GM21528 (cell line): Measurements from ENCODE around the gene LARGE1.

Experiments used
- ATAC-seq: cut with Tn5 transposase; IDR thresholded peaks from one replicate; pipeline ENCODE4 v1.9.1; 2021; ENCODE audit warnings: mild to moderate bottlenecking, moderate library complexity; ENCODE audit not compliant: unreplicated experiment, low FRiP score

Gene LARGE1

DNA sequence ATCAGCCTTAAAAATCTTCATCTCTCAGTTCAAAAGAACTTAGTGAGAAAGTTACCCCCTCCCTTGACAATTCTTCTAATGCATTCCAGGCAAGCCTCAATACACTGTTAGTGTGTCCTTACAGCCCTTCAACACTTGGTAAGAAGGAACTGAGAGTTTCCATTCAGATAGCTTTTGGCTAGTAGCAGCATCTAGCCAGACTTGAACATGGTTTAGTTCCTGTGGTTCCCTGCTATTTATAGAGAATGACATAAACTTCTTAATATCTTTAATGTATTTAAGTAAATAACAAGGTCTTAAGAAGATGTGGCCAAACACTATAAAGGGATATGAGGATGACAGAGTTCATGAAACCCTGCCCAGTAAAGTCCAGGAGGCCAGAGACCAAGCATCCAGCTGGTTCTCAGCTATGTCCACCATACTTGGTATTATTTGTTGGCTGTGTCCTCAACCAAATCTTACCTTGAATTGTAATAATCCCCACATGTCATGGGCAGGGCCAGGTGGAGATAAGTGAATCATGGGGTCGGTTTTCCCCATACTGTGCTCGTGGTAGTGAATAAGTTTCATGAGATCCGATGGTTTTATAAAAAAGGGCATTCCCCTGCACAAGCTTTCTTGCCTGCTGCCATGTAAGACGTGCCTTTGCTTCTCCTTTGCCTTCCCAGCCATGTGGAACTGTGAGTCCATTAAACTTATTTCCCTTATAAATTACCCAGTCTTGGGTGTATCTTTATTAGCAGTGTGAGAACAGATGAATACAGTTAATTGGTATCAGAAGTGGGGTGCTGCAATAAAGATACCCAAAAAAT, 132.4 kb downstream of the LARGE1 start:
- ATAC-seq, result no peak

DNA sequence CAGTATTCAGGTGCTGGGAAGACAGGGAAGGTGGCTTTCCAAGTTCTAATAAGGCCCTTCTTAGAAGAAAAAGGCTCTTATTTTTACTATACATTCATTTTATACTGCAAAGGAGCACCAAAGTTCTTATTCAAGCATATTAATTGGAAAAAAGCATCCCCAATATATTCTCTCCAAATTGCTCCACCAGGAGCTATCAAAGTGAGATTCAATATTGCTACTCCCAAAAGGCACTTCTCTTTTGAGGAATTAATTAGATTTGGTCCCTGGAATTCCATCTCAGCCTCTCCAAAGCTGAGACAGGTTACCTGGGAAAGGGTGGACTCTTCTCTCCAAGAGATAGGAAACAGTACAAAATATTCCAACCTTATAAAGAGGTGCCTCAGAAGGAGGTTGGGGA, 134.1 kb downstream of the LARGE1 start:
- no peak for ATAC-seq

DNA sequence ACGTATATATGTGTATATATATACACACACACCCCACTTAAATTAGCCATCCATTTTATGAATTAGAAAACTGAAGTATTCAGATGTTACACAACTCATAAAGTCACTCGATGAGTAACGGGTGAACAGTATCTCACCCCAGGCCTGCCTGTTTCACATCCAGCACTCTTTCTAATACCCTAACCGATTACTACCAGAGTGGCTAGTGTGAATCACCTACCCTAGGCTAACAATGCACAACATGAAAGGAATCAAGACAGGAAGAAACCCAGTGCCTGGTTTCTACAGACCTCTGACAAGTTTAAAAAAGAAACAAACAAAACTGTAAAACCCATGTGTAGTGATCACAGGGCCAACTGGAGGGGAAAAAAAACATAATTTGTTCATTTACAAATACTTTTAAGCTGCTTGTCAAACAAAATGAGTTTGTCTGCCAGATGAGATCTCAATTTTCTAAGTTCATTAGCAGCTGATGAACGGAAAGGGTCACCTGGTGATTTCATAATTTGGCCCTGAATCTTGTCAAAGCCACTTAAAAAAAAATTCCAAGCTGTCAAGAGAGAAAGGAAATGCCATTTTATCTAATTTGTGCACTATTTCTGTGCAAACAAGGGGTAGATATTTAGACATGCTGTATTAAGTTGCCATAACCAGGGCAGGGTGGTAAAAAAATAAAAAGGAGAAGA, 134.8 kb downstream of the LARGE1 start:
- no peak for ATAC-seq

DNA sequence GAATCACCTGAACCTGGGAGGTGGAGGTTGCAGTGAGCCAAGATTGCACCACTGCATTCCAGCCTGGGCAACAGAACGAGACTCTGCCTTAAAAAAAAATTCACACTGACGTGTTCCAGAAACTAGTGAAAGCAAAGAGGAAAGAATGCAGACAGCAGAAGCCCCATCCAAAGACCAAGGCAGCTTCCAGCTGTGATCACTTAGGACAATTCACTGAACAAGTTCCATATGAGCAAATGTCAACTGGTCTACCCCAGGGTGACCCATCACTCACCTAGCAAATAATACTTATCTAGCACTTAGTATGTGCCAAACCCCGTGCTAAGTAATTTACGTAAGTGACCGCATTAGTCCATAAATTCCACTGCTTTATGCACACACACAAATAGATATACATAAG, 138.9 kb downstream of the LARGE1 start:
- no peak for ATAC-seq

DNA sequence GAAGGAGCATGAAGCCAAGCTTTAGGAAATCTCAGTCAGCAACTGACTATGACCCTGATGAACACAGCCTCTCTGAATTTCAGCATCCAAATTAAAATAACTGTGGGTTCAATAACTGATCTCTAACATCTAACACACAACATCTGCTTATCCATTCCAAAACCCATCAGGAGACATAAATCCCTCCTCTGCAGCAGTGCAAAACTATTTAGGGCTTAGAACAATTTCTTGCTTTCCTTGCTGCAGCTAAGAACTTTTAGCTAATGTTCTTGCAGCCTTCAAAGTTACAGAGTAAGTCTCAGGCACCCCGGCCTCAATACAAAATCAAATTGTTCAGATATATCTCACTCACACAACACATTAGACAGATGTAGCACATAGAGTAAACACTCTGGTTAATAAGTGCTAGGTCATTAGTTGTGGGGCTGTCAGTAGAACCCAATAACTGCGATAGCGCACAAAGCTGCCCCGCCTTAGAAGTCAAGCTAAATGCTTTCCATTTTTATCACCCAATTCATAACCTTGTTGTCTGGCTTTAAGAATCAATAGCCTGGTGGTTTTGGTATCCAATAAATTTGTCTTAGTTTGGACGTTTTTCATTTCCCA, 139.6 kb downstream of the LARGE1 start:
- no peak for ATAC-seq

DNA sequence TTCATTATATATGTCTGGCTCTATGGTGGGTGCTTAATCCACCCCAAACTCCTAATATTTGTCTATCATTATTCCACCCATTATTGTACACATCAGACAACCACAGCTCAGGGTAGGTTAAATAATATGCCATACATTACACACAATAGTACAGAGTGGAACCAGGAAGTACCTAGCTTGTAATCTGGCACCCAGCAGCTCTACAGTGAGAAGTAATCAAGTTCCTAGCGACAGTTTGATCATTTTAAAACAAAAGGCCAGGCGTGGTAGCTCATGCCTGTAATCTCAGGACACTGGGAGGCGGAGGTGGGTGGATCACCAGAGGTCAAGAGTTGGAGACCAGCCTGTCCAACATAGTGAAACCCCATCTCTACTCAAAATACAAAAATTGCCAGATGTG, 141.0 kb downstream of the LARGE1 start:
- no peak for ATAC-seq

DNA sequence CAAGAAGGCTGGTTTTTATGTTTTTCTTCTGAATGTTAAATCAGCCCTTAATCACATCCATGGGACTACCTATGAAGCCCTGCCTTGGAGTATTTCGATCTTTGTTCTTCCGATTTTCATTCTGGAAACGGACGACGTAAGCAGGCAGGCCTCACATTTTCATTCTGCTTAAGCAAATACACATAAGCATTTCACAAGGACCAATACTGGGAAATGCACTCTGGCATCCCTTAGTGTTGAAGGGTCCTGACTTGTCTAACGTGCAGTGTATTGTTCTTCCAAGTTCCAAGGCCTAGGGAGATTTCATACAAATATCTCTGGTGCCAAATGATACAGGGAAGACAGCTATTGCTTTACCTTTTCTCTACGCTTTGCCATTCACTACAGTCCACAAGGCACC, 143.8 kb downstream of the LARGE1 start:
- no peak for ATAC-seq

DNA sequence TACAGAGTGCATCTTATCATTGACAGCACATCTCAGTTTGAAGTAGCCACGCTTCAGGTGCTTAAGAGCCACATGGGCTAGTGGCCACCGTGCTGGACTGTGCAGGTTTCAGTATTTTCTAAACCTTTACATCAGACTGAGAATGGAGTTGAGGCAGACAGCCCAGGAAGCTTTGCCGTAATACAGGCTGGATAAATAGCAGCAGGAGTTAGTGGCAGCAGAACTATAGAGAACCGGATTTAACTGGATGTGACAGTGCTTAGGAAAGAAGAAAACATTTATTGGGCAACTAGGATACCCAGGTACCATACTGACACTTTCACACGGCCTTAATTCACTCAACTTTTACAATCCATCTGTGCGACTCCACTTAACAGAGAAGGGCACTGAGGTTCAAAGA, 145.5 kb downstream of the LARGE1 start:
- ATAC-seq, result no peak

DNA sequence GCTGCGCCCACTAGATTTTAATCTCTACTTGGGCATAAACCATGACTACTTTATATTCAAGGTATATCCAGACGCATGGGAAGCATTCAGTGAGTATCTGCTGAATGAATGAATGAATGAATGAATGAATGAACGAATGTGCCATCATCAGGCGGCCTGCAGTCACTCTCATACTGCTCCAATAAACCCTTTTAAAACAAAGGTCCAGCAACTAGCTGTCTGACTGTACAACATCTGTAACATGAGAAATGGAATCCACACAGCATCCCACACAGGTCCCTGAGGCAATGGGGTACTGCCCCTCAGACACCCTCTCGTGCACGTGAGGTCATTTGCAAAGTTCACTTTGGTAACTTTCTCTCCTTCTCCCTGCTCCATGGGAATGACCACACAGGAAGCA, 147.5 kb downstream of the LARGE1 start:
- no peak for ATAC-seq

DNA sequence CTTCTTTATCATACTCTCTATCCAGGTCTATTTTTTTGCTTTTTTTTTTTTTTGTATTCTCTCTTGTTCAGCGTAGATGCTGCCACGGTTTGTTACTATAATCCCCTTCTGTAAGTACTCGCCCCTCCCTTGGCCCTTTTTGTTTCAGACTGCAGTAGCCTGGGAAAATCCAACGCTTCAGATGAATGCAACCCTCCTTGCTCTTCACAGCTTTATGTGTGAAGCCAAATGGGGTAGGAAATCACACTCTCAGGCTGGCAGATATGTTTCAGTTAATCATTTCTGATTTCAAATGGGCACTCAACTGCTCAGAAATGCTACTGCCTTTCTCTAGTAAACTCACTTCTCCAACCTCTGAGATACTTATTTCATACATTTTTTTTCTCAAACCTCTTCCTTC, 149.1 kb downstream of the LARGE1 start:
- no peak for ATAC-seq

DNA sequence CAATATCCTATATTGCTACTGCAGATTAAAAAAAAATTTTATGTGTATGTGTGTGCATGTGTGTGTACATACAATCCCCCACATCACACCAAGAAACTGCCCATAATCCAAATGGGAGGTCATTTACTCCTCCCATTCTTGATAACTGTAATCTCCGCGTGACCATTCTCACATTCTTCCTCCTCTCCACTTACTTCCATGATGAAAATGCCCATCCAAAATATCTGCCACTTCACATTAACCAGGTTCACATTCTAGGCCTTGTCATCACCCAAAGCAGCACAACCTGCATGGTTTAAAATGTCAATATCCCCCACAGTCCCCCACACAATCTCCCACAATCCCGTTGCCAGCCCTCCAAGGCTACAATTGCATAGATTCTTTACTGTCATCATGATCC, 149.6 kb downstream of the LARGE1 start:
- no peak for ATAC-seq

DNA sequence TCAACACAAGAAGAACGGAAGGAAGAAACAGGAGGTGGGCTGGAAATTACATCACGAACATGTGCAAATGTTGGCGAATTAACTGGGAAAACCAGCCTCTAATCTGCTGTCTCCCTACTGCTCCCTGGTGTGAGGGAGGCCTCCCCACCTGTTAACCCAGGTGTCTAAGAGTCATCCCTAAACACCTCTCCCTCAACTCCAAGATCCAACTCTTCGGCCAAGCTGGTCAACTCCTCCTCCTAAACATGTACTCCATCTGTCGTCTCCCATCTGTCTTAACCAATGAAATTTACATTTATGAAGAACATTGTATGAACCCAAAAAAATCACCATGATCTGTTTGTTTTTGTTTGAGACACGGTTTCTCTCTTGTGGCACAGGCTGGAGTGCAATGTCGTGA, 154.2 kb downstream of the LARGE1 start:
- no peak for ATAC-seq

DNA sequence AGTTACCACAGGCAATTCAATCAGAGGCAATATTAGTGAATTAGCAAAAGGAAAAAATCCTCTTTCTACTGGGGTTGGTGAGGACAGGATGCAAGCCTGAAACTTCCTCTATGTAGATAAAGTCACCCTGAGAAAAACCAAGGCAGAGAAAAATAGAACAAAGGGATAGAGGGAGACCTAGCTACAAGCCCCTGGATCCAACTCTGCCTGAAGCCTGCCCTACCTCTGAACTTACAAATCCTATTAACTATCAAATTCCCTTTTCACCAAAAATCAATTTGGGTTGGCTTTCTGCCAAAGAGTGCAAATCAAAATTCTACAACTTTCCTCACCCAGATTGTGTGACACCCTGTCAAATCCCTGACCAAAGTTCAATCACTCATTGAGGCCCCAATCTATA, 161.3 kb downstream of the LARGE1 start:
- no peak for ATAC-seq

DNA sequence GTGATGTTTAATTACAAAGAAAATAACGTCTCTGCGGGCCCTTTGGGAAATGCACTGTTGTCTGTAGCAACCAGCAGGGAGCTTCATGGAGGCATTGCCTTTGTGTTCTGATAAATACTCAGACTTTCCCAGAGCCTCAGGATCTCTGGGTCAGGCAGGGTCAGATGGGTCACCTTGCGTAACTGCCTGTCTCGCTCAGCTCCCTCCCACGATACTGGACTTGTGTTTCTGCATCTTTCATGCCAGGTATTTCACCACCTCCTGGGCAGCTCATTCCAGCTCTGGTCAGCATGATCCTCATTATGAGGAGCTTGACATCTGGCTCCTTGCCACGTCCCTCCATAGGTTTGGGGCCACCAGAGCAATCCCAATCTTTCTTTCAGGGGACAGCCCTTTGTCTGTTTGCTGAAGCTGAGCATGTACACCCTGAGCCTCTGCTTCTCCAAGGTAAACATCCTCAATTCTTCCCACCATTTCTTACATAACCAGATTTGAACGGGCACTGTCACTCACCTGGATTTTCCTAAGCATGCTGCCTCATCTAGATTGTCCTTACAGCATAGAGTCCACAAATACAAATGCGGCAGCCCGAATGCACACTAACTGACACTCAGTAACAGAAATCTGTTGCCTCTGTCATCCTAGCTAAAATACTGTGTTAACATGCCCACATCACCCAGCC, 162.3 kb downstream of the LARGE1 start:
- ATAC-seq, result no peak

DNA sequence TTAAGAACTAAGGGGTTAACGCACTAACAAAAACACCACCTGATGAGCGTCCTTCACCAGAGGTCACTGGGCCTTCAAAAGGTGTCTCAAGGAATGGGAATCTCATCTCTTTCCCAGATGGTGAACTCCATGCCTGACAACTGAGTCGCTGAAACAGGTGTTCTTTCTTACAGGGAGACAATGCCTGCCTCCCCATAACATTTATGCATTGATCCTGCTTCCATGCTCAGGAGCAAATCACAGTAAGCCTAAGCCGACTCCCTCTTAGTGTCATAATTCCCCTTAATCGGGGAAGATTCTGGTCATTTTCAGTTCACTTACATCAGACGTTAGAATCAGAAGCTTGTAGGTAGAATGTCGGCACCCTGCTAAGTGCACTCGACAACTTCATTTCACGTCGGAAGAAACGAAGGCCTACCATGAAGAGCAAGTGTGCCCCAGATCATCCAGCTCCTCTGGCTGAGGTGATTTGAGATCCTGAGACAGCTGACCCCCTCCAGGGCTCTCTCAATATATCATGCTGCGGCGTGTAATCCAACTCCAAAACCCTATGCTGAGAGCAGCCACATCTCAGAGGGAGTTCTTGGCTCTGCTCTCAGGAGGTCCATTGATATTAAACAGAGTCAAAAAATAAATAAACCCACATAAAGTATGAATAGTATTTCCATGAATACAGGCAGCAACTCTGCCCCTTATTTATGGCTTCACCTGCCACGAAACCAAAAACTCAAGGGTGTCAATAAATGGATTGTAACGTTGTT, 163.1 kb downstream of the LARGE1 start:
- no peak for ATAC-seq

DNA sequence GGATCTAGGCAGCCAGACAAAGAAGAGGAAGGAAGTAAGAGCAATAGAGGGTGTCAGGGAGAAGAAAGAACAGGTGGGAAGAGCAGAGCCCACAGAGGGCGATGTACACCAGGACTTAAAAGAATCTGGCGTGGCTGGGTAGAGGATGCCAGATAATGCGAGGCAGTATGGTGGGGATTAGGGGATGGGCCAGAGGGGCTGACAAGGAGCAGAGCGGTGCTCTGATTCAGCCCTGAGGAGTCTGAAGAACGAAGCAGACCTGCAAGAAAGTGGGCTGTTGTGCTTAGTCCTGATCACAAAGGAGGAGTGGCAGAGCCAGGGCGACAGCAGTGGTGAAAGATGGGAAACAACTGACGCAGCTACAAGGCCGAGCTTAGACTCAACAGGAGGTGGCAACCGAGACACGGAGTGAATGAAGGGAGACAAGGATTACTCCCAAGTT, 163.7 kb downstream of the LARGE1 start:
- no peak for ATAC-seq

DNA sequence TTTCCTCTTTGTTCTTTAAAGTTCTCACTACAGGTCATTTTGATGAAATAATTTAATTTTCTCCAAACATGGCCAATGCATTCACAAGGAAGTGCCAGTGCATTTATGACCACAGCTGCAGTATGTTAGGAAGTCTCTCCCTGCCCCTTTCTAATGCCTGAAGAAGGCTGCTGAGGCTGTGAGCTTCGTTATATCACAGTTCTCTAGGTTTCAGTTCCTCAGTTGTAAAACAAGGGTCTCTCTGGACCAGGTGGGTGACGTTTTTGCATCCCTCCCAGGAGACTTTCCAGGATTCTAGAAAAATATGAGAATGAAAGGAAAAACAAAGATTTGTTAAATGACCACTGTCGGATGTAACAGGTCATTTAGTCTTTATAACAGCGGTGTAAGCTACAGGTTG, 171.6 kb downstream of the LARGE1 start:
- no peak for ATAC-seq

DNA sequence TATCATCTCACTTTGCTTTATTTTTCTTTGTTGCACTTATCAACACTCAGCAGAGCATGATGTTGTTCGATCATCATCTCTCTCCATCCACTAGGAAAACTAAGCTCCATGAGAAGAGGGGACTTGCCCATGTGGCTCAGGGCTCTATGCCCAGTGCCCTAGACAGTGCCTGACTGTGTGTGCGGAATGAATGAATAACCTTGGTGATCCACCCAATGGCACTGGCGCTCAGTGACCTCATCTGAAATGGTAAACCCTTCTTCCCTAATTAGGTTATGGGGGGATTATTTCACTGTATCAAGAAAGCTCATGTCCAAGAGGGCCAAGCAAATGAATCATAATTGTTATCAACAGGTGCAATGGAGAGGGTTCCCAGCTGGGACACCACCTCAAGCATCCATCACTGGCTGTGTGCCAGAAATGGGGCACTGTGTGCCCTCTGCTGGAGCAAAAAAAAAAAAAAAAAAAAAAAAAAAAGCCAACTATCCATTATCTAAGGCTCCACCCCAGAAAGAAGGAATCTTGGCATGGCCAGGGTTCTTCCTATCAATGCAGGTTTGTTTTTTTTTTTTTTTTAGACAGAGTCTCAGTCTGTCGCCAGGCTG, 172.6 kb downstream of the LARGE1 start:
- no peak for ATAC-seq

DNA sequence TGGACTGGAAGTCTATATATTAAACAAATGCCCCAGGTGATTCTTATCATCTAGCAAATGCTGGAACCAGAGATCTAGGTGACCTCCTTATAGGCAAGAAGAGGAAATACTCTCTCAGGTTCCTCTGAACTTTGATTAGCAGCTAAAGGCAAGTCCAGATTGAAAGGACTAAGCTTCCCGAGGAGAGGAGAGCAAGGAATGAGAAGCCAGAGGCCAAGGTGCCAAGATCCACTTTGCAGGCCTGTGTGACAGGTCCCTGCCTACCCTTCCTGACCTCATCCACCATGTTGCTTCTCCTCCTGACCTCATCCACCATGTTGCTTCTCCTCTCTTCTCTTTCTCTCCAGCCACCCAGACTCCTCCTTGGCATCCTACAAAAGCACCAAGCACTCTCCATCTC, 173.2 kb downstream of the LARGE1 start:
- no peak for ATAC-seq

DNA sequence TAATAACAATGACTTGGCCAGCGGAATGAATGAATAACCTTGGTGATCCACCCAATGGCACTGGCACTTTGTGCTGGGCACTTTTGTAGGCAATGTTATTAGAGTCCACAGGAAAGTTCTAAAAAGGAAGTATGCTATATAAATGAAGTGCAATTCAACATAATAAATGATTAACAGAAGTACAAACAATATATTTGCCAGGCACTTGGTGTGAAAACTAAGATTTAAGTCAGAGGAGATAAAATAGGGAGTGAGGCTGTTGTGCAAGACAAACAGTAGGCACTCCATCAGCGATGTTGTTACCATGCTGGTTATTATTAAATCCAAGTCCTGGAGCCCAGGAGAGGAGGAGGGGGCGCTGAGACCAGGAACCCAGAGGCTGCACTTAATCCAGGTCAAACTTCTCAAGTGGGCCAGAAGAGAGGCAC, 173.8 kb downstream of the LARGE1 start:
- no peak for ATAC-seq
